ENCODE results near the gene DGCR6L. TPM values are rescaled to one million over a fixed set of nuclear protein-coding genes. Genes with fewer than 3 reads are reported as not detected.
"Not testable (repeated sequence)": the region's sequence is repeated elsewhere in the genome, so short reads cannot be mapped to it uniquely, and the experiment has no call there.

Gene DGCR6L
- polyA plus RNA-seq, 4 donors, result 47.2 to 80.1 (median 53.8) TPM

DNA sequence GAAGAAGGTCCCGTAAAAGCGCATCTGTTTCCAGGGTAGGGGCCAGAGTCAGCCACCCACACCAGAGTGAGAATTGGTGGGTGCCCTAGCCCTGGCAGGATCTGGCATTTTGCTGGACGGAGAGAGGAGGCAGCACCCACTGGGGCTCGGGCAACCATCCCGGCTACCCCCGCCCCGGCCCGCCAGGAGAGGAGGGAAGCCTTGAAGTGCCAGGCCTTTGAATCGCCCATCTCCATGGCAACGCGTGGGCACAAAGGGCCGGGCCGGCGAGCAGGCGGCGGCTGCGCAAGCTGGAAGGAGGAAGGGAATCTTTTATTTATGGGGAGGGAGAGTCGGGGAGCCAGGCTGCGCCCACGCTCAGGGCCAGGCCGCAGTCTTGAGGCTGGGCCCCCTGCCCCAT is 39.7 kb downstream of the DGCR6L start:
- H3K4me3 ChIP-seq (ENCODE audit: low read depth in 1 of 3, low read length in 3 of 3); H3K27me3 ChIP-seq (ENCODE audit: control insufficient read depth in 3 of 3, insufficient read depth in 3 of 3, low read length in 3 of 3); H3K36me3 ChIP-seq (ENCODE audit: control insufficient read depth in 3 of 3, insufficient read depth in 2 of 3, low read depth in 1 of 3, low read length in 3 of 3); H3K9me3 ChIP-seq (ENCODE audit: control insufficient read depth in 2 of 2, insufficient read depth in 1 of 2, low read depth in 1 of 2, low read length in 1 of 2); FAIRE-seq; H3K27ac ChIP-seq (ENCODE audit: low read depth in 1 of 3, low read length in 2 of 3); H3K4me1 ChIP-seq (ENCODE audit: control insufficient read depth in 3 of 3, insufficient read depth in 2 of 3, low read depth in 1 of 3, low read length in 2 of 3); DNase-seq: not testable (repeated sequence)
- WGBS, 3 donors, result 63 to 88% (median 77%) methylated on average over 12 to 18 of the region's 21 CpGs

DNA sequence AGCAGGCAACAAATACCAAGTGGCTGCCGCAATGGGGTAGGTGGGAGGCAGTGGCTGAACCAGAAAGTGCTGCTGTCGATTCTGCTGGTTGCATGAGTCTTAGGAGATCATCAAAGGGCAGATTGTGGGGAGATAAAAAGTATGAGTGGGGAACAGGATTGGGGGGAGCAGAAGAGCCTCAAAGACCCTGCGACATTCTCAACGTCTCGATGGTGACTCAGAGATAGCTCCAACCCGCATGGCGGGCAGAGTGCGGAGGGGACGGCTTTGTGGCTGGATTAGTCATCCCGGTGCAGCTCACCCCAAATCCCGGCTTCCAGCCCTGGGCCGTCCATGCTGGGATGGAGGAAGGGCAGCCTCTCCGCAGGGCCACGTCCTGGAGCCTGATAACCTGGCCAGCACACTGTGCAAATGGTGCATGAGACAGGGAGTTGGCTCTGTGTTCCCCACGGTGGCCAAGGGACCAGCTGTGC is 40.2 kb downstream of the DGCR6L start:
- Histone ChIP-seq H3K9me3 (ENCODE audit: control insufficient read depth in 2 of 2, insufficient read depth in 1 of 2, low read depth in 1 of 2, low read length in 1 of 2) (no peaks in the 10 kb centered on the region), H3K4me3 (ENCODE audit: low read depth in 1 of 3, low read length in 3 of 3) (no peak overlapping the region), H3K27me3 (ENCODE audit: control insufficient read depth in 3 of 3, insufficient read depth in 3 of 3, low read length in 3 of 3) (no peaks in the 10 kb centered on the region), H3K27ac (ENCODE audit: low read depth in 1 of 3, low read length in 2 of 3) (no peak overlapping the region), H3K36me3 (ENCODE audit: control insufficient read depth in 3 of 3, insufficient read depth in 2 of 3, low read depth in 1 of 3, low read length in 3 of 3) (no peaks in the 10 kb centered on the region), H3K4me1 (ENCODE audit: control insufficient read depth in 3 of 3, insufficient read depth in 2 of 3, low read depth in 1 of 3, low read length in 2 of 3) (no peaks in the 10 kb centered on the region)
- WGBS, 3 donors, result 41 to 56% (median 41%) methylated on average over 15 of the region's 15 CpGs
- no peak for FAIRE-seq
- DNase-seq, result no peak

DNA sequence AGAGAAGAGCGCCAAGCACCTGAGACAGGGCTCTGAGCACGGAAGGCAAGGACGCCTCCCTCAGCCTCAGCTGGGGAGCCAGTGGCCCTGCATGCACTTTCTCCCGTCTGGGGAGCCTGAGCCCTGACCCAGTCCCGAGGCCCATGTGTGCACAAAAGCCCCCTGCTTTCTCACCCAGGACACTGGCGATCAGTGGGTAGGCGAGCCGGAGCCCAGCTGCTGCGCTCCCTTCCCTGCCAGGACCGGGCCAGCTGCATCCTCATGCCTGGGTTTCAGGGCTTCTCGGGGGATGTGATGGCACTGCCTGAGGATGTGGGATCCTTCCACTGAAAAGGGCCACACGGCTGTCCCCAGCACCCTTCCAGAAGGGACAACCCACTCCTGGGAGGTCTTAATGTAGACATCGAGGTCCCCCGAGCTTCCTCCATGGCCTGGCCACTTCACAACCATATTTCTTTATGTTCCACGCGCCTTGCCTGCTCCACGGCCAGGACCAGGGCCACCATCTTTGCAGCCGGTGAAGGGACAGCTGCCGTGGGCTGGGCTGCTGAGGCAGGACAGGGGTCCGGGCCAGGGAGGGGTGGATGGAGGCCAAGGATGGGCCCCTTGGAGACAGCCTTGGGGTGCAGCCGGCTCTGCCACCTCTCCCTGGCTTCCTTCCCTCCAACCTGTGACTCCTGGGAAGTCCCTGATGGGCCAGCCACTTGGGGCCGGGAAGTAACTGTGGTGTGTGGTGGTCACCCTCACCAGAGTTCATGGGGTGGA is 41.0 kb downstream of the DGCR6L start:
- not testable (repeated sequence) for FAIRE-seq; H3K27ac ChIP-seq (ENCODE audit: low read depth in 1 of 3, low read length in 2 of 3); H3K36me3 ChIP-seq (ENCODE audit: control insufficient read depth in 3 of 3, insufficient read depth in 2 of 3, low read depth in 1 of 3, low read length in 3 of 3); H3K4me1 ChIP-seq (ENCODE audit: control insufficient read depth in 3 of 3, insufficient read depth in 2 of 3, low read depth in 1 of 3, low read length in 2 of 3); H3K9me3 ChIP-seq (ENCODE audit: control insufficient read depth in 2 of 2, insufficient read depth in 1 of 2, low read depth in 1 of 2, low read length in 1 of 2); H3K27me3 ChIP-seq (ENCODE audit: control insufficient read depth in 3 of 3, insufficient read depth in 3 of 3, low read length in 3 of 3); DNase-seq; H3K4me3 ChIP-seq (ENCODE audit: low read depth in 1 of 3, low read length in 3 of 3)
- 75 to 78% (median 78%) methylated on average over 16 to 22 of the region's 22 CpGs for whole genome bisulfite sequencing, 3 donors

DNA sequence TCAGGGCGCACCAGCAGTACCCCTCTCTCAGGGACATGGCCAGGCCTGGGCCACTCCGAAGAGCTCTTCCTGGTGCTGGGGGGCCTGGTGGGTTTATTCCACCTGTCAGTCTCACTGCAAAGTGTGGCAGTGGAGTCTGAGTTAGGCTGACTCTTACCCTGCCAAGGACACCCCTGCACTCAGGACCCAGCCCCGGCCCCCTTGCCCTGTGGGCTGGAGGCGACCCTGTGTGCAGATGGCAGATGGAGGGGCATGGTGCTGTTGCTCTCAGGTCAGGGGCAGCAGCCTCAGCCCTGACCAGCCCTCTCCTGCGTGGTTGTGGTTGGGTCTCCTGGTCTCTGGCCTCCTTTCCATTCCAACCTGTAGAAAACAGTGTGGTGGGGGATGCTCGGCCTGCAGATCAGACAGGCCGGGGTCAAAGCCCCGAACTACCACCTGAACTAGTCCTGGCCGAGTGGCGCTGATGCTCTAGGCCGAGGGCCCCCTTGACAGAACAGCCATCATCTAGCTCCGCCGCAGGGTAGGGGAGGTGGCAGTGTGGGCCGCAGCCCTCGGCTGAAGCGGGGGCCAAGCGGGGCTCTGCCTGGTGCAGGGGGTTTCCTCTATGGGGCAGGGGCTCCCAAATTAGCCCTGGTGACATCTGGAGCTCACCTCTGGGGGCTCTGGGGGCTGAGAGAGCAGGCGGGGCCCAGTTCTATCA is 41.8 kb downstream of the DGCR6L start:
- DNase-seq; H3K4me3 ChIP-seq (ENCODE audit: low read depth in 1 of 3, low read length in 3 of 3); H3K27ac ChIP-seq (ENCODE audit: low read depth in 1 of 3, low read length in 2 of 3); H3K27me3 ChIP-seq (ENCODE audit: control insufficient read depth in 3 of 3, insufficient read depth in 3 of 3, low read length in 3 of 3); FAIRE-seq; H3K9me3 ChIP-seq (ENCODE audit: control insufficient read depth in 2 of 2, insufficient read depth in 1 of 2, low read depth in 1 of 2, low read length in 1 of 2); H3K36me3 ChIP-seq (ENCODE audit: control insufficient read depth in 3 of 3, insufficient read depth in 2 of 3, low read depth in 1 of 3, low read length in 3 of 3); H3K4me1 ChIP-seq (ENCODE audit: control insufficient read depth in 3 of 3, insufficient read depth in 2 of 3, low read depth in 1 of 3, low read length in 2 of 3): not testable (repeated sequence)
- WGBS, 3 donors, result 73 to 85% (median 84%) methylated on average over 12 to 17 of the region's 18 CpGs

DNA sequence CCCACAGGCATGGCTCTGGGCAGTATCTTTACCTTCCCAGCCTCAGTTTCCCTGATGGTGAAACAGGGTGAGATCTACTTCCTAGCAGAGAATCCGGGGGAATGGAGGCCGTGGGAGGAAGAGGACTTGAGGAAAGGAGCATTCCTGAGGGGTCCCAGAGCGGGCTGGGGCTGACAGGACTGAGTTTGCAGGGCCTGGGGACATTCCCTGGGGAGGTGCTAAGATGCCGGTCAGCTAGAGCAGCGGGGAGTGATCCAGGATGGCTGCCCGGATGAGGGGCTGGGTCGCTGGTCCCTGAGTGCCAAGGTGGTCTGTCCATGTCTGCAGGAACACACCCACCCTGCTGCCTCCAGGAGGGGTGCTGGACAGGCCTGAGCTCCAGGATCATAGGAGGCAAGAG is 43.4 kb downstream of the DGCR6L start:
- H3K27ac ChIP-seq (ENCODE audit: low read depth in 1 of 3, low read length in 2 of 3), result no peak overlapping the region
- FAIRE-seq, result no peak
- H3K27me3 ChIP-seq (ENCODE audit: control insufficient read depth in 3 of 3, insufficient read depth in 3 of 3, low read length in 3 of 3), result no peaks in the 10 kb centered on the region
- no peaks in the 10 kb centered on the region for H3K9me3 ChIP-seq (ENCODE audit: control insufficient read depth in 2 of 2, insufficient read depth in 1 of 2, low read depth in 1 of 2, low read length in 1 of 2)
- no peaks in the 10 kb centered on the region for H3K36me3 ChIP-seq (ENCODE audit: control insufficient read depth in 3 of 3, insufficient read depth in 2 of 3, low read depth in 1 of 3, low read length in 3 of 3)
- no peak overlapping the region for H3K4me3 ChIP-seq (ENCODE audit: low read depth in 1 of 3, low read length in 3 of 3)
- WGBS, 3 donors, result 75 to 81% (median 78%) methylated on average over 6 to 7 of the region's 7 CpGs
- no peak for DNase-seq
- no peaks in the 10 kb centered on the region for H3K4me1 ChIP-seq (ENCODE audit: control insufficient read depth in 3 of 3, insufficient read depth in 2 of 3, low read depth in 1 of 3, low read length in 2 of 3)

DNA sequence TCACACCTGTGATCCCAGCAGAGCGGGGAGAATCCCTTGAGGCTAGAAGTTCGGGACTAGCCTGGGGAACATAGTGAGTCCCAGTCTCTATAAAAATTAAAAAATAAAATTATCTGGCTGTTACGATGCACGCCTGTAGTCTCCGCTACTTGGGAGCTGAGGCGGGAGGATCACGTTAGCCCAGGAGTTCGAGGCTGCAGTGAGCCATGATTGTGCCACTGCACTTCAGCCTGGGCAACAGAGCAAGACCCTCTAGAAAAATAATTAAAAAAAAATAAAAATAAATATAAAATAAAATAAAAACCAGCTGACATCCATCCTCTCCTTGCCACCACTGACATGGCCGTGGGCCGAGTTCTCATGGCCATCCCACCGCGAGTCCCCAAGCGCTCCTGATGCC is 44.0 kb downstream of the DGCR6L start:
- Histone ChIP-seq H3K36me3 (ENCODE audit: control insufficient read depth in 3 of 3, insufficient read depth in 2 of 3, low read depth in 1 of 3, low read length in 3 of 3) (no peaks in the 10 kb centered on the region), H3K27me3 (ENCODE audit: control insufficient read depth in 3 of 3, insufficient read depth in 3 of 3, low read length in 3 of 3) (no peaks in the 10 kb centered on the region), H3K4me1 (ENCODE audit: control insufficient read depth in 3 of 3, insufficient read depth in 2 of 3, low read depth in 1 of 3, low read length in 2 of 3) (no peaks in the 10 kb centered on the region), H3K9me3 (ENCODE audit: control insufficient read depth in 2 of 2, insufficient read depth in 1 of 2, low read depth in 1 of 2, low read length in 1 of 2) (no peaks in the 10 kb centered on the region), H3K27ac (ENCODE audit: low read depth in 1 of 3, low read length in 2 of 3) (no peak overlapping the region), H3K4me3 (ENCODE audit: low read depth in 1 of 3, low read length in 3 of 3) (no peak overlapping the region)
- FAIRE-seq (no peak), DNase-seq (no peak)
- WGBS, 3 donors, result 93 to 95% (median 94%) methylated on average over 13 of the region's 13 CpGs

DNA sequence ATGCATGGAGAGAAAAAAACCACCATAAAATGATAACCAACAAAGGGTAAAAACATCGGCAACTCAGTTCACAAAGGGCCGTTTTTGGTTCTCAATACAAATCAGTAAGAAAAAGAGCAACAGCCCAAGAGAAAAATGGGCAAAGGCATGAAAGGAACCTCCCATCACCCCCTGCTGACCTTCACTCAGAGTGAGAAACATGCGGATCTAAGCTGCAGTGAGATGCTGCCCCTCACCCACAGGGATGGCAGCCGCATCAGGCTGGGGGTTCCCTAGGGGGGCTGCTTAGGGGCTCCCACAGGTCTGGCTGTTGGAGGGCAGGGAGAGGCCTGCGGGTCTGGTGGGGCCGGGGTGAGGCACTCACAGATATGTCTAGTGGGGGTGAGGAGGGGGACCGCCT is 44.5 kb downstream of the DGCR6L start:
- H3K4me1 ChIP-seq (ENCODE audit: control insufficient read depth in 3 of 3, insufficient read depth in 2 of 3, low read depth in 1 of 3, low read length in 2 of 3); H3K36me3 ChIP-seq (ENCODE audit: control insufficient read depth in 3 of 3, insufficient read depth in 2 of 3, low read depth in 1 of 3, low read length in 3 of 3); DNase-seq; H3K27me3 ChIP-seq (ENCODE audit: control insufficient read depth in 3 of 3, insufficient read depth in 3 of 3, low read length in 3 of 3); H3K9me3 ChIP-seq (ENCODE audit: control insufficient read depth in 2 of 2, insufficient read depth in 1 of 2, low read depth in 1 of 2, low read length in 1 of 2); FAIRE-seq; H3K4me3 ChIP-seq (ENCODE audit: low read depth in 1 of 3, low read length in 3 of 3); H3K27ac ChIP-seq (ENCODE audit: low read depth in 1 of 3, low read length in 2 of 3): not testable (repeated sequence)
- WGBS, 3 donors, result 78 to 89% (median 89%) methylated on average over 5 to 6 of the region's 7 CpGs

DNA sequence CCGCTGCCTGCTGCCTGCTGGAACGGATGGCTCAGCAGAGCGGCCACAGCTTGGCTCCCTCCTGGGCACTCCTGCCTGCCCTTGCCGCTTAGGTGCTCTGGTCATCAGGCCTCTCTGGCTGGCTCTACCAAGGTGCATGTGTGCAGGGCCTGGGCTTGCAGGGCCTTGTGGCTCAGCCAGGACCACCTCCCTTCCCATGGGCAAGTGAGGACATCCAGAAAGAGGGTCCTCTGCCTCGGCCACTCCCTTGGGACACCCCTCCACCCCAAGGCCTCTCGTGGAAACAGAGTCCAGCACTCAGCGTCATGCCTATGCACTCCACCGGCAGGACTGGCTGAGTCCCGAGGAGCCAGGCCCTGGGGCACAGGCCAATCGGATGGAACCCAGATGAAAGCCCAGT is 45.5 kb downstream of the DGCR6L start:
- not testable (repeated sequence) for DNase-seq; H3K4me1 ChIP-seq (ENCODE audit: control insufficient read depth in 3 of 3, insufficient read depth in 2 of 3, low read depth in 1 of 3, low read length in 2 of 3); H3K27me3 ChIP-seq (ENCODE audit: control insufficient read depth in 3 of 3, insufficient read depth in 3 of 3, low read length in 3 of 3); H3K36me3 ChIP-seq (ENCODE audit: control insufficient read depth in 3 of 3, insufficient read depth in 2 of 3, low read depth in 1 of 3, low read length in 3 of 3); H3K27ac ChIP-seq (ENCODE audit: low read depth in 1 of 3, low read length in 2 of 3); H3K9me3 ChIP-seq (ENCODE audit: control insufficient read depth in 2 of 2, insufficient read depth in 1 of 2, low read depth in 1 of 2, low read length in 1 of 2); H3K4me3 ChIP-seq (ENCODE audit: low read depth in 1 of 3, low read length in 3 of 3); FAIRE-seq
- WGBS, 3 donors, result 88 to 91% (median 89%) methylated on average over 6 to 9 of the region's 10 CpGs
